ENCODE results near the gene CENPH.

CENPH gene

DNA sequence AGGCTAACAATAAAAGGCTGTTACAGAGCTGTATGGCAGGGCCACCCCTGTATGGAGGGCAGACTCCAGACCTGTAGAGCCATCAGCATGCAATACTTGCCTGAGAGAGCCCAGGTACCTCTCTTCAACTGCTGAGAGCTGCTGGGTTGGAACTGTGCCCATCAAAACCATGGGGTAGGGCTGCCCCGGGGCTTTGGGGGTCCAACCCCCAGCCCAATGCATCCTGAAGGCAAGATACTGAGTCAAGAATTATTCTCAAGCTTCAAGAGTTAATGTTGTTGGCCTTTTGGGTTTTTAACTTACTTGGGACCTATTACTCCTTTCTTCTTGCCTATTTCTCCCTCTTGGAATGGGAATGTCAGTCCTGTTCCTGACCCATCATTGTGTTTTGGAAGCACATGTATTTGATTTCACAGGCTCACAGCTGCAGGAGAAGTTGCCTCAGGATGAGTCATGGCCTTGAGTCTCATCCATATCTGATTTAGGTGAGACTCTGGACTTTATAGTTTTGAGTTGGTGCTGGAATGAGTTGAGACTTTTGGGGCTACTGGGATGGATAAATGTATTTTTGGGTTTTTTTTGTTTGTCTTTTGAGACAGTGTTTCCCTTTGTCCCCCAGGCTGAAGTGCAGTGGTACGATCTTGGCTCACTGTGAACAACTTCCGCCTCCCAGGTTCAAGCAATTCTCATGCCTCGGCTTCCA is 24.3 kb downstream of the CENPH start:
- Histone ChIP-seq H3K4me1 (ENCODE audit: control insufficient read depth, insufficient read depth, low read depth, low read length) (peaks cover 4% of the 10 kb centered on the region), H2AK5ac (ENCODE audit: low read length, severe bottlenecking) (no peak overlapping the region), H3K23ac (ENCODE audit: low read length in 2 of 2) (no peak overlapping the region), H3K27me3 (ENCODE audit: control insufficient read depth in 1 of 2, insufficient read depth in 1 of 2, low read length in 2 of 2) (no peaks in the 10 kb centered on the region), H3K4me2 (ENCODE audit: low read length, poor library complexity, severe bottlenecking) (no peak overlapping the region), H3K27ac (ENCODE audit: low read length, poor library complexity, severe bottlenecking) (no peak overlapping the region), H3K14ac (ENCODE audit: low read length in 2 of 2) (no peak overlapping the region), H2AFZ (ENCODE audit: low read depth, low read length) (no peak overlapping the region), H3K36me3 (ENCODE audit: control insufficient read depth in 1 of 2, insufficient read depth in 2 of 2, low read depth in 1 of 2, low read length in 2 of 2) (no peaks in the 10 kb centered on the region), H4K91ac (ENCODE audit: low read length) (no peak overlapping the region), H2BK15ac (ENCODE audit: low read depth, poor library complexity, severe bottlenecking) (no peak overlapping the region), H4K8ac (ENCODE audit: low read length) (no peak overlapping the region), H2BK12ac (ENCODE audit: low read length in 2 of 2) (no peak overlapping the region), H3K4ac (ENCODE audit: low read depth in 1 of 2, low read length in 2 of 2) (no peak overlapping the region), H3K9ac (ENCODE audit: low read length) (no peak overlapping the region), H3K18ac (ENCODE audit: low read depth in 1 of 2, low read length in 2 of 2) (no peak overlapping the region), H3K4me3 (ENCODE audit: insufficient read depth in 1 of 2, low read depth in 1 of 2, low read length in 2 of 2) (no peak overlapping the region), H2BK120ac (ENCODE audit: low read depth, low read length) (no peak overlapping the region), H2BK5ac (ENCODE audit: low read depth, low read length, poor library complexity, severe bottlenecking) (no peak overlapping the region), H3K9me3 (ENCODE audit: control insufficient read depth, low read length) (no peaks in the 10 kb centered on the region), H3K79me1 (replicated peaks; ENCODE audit: low read length, poor library complexity, severe bottlenecking) (peaks cover 4% of the 10 kb centered on the region)
- DNase-seq, result peak; percentile 17
- 98% methylated on average over 4 of the region's 4 CpGs for whole genome bisulfite sequencing

DNA sequence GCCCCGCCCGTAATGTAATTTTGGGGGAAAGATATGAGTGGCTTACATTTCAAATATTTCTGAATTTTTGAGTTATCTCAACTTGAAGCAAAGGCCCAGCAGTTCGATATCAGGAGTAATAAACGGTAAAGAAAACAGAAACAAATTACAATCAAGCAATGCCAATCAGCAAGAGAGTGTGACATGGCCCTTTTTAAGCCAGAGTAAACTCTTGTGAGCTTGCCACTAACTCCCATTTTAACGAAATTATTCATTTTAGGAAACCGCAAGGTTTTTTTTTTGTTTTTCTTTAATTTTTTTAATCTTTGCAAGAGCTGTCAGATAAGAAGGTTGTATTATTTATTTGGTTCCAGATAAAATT is 27.7 kb downstream of the CENPH start:
- peak overlapping the region; percentile 22 for H3K4me2 ChIP-seq (ENCODE audit: low read length, poor library complexity, severe bottlenecking)
- peak overlapping the region in 1 of 2 experiments; percentile 99 for H3K4me3 ChIP-seq (ENCODE audit: insufficient read depth in 1 of 2, low read depth in 1 of 2, low read length in 2 of 2)
- H3K23ac ChIP-seq (ENCODE audit: low read length in 2 of 2), result no peak overlapping the region
- no peak overlapping the region for H2BK15ac ChIP-seq (ENCODE audit: low read depth, poor library complexity, severe bottlenecking)
- H2AK5ac ChIP-seq (ENCODE audit: low read length, severe bottlenecking), result no peak overlapping the region
- no peak for DNase-seq
- no peak overlapping the region for H4K91ac ChIP-seq (ENCODE audit: low read length)
- peaks cover 11% of the 10 kb centered on the region for H3K79me1 ChIP-seq (replicated peaks; ENCODE audit: low read length, poor library complexity, severe bottlenecking)
- H3K27me3 ChIP-seq (ENCODE audit: control insufficient read depth in 1 of 2, insufficient read depth in 1 of 2, low read length in 2 of 2), result no peaks in the 10 kb centered on the region
- no peak overlapping the region for H2BK12ac ChIP-seq (ENCODE audit: low read length in 2 of 2)
- H2BK120ac ChIP-seq (ENCODE audit: low read depth, low read length), result no peak overlapping the region
- H4K8ac ChIP-seq (ENCODE audit: low read length), result no peak overlapping the region
- no peak overlapping the region for H3K14ac ChIP-seq (ENCODE audit: low read length in 2 of 2)
- H3K4ac ChIP-seq (ENCODE audit: low read depth in 1 of 2, low read length in 2 of 2), result no peak overlapping the region
- no peaks in the 10 kb centered on the region for H3K36me3 ChIP-seq (ENCODE audit: control insufficient read depth in 1 of 2, insufficient read depth in 2 of 2, low read depth in 1 of 2, low read length in 2 of 2)
- no peak overlapping the region for H2AFZ ChIP-seq (ENCODE audit: low read depth, low read length)
- 93% methylated on average over 3 of the region's 6 CpGs for WGBS
- H2BK5ac ChIP-seq (ENCODE audit: low read depth, low read length, poor library complexity, severe bottlenecking), result no peak overlapping the region
- H3K27ac ChIP-seq (ENCODE audit: low read length, poor library complexity, severe bottlenecking), result no peak overlapping the region
- H3K9ac ChIP-seq (ENCODE audit: low read length), result peak overlapping the region; percentile 91
- H3K18ac ChIP-seq (ENCODE audit: low read depth in 1 of 2, low read length in 2 of 2), result no peak overlapping the region
- H3K4me1 ChIP-seq (ENCODE audit: control insufficient read depth, insufficient read depth, low read depth, low read length), result peaks cover 5% of the 10 kb centered on the region
- H3K9me3 ChIP-seq (ENCODE audit: control insufficient read depth, low read length), result no peaks in the 10 kb centered on the region

DNA sequence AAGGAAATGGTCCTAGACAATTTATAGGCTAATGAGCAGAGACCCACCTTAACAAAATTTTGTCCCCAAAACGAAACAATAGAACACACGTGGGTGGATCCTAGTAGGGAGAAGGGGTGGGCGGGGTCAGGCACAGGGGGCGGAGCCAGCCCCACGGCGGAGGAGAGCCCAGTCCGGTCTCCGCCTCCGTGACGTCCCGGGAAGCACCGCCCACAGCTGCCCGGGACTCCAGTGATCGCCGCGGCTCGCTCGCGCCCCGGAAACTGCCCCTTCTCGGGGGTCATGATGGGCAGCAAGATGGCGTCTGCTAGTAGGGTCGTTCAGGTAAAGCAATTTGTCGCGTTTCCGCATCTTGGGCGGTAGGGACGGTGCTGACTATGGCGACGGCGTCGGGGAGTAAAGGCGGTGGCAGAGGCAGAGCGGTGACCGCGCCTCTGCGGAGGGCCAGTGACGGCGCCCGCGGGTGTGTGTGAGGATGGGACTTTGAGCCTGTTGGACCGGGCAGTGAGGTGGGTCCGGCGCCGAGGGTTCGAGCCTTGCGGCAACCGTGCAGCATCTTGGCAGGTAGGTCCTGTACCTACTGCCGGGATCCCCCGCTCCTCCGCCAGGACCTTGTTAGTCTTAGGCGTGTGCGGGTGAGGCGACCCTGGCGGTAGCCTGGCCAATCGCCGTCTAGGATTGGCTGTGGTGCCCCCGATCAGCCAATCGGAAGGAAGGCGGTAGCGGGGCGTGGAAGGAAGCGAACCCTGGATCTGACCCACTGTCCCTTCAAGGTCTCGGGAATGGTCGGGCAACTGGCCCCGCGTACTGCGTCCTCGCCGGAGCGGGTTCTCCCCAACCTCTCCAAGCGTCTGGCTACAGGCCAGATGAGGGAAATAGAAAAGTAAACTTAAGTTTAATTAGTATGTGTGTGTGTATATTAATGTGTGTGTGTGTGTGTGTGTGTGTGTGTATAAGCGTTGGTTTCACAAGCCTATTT is 28.5 kb downstream of the CENPH start:
- Histone ChIP-seq H3K27ac (ENCODE audit: low read length, poor library complexity, severe bottlenecking) (peak overlapping the region; percentile 85), H4K8ac (ENCODE audit: low read length) (peak overlapping the region; percentile 100), H3K23ac (ENCODE audit: low read length in 2 of 2) (peak overlapping the region in 1 of 2 experiments; percentile 100), H4K91ac (ENCODE audit: low read length) (peak overlapping the region; percentile 99), H2BK12ac (ENCODE audit: low read length in 2 of 2) (peak overlapping the region in 1 of 2 experiments; percentile 89), H2BK15ac (ENCODE audit: low read depth, poor library complexity, severe bottlenecking) (peak overlapping the region; percentile 94), H2AK5ac (ENCODE audit: low read length, severe bottlenecking) (no peak overlapping the region), H2AFZ (ENCODE audit: low read depth, low read length) (peak overlapping the region; percentile 100), H3K36me3 (ENCODE audit: control insufficient read depth in 1 of 2, insufficient read depth in 2 of 2, low read depth in 1 of 2, low read length in 2 of 2) (no peaks in the 10 kb centered on the region), H3K14ac (ENCODE audit: low read length in 2 of 2) (peak overlapping the region in 1 of 2 experiments; percentile 99), H3K18ac (ENCODE audit: low read depth in 1 of 2, low read length in 2 of 2) (peak overlapping the region; percentile 92 to 100), H3K4me1 (ENCODE audit: control insufficient read depth, insufficient read depth, low read depth, low read length) (peaks cover 5% of the 10 kb centered on the region), H3K9ac (ENCODE audit: low read length) (peak overlapping the region; percentile 91), H3K27me3 (ENCODE audit: control insufficient read depth in 1 of 2, insufficient read depth in 1 of 2, low read length in 2 of 2) (no peaks in the 10 kb centered on the region), H3K9me3 (ENCODE audit: control insufficient read depth, low read length) (no peaks in the 10 kb centered on the region), H3K79me1 (replicated peaks; ENCODE audit: low read length, poor library complexity, severe bottlenecking) (peaks cover 13% of the 10 kb centered on the region), H2BK5ac (ENCODE audit: low read depth, low read length, poor library complexity, severe bottlenecking) (peak overlapping the region; percentile 78), H3K4ac (ENCODE audit: low read depth in 1 of 2, low read length in 2 of 2) (peak overlapping the region; percentile 73 to 94), H2BK120ac (ENCODE audit: low read depth, low read length) (no peak overlapping the region), H3K4me3 (ENCODE audit: insufficient read depth in 1 of 2, low read depth in 1 of 2, low read length in 2 of 2) (peak overlapping the region; percentile 99 to 100), H3K4me2 (ENCODE audit: low read length, poor library complexity, severe bottlenecking) (peak overlapping the region; percentile 82)
- under 1% methylated on average over 70 of the region's 73 CpGs for WGBS
- peak; percentile 94 for DNase-seq

DNA sequence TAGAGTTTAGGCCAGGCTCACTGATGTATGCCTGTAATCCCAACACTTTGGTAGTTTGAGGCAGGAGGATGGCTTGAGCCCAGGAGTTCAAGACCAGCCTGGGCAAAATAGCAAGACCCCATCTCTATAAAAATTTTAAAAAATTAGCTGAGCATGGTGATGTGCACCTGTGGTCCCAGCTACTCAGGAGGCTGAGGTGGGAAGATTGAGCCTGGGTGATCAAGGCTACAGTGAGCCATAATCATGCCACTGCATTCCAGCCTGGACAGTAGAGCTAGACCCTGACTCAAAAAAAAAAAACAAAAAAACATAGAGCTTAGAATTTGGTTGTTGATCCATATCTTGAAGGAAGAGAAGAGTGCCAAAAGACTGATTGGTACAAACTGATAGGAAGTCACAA is 30.6 kb downstream of the CENPH start:
- H2BK5ac ChIP-seq (ENCODE audit: low read depth, low read length, poor library complexity, severe bottlenecking), result no peak overlapping the region
- no peak overlapping the region for H2BK15ac ChIP-seq (ENCODE audit: low read depth, poor library complexity, severe bottlenecking)

More for the DNA sequence above, 30.6 kb downstream of the CENPH start:
- Histone ChIP-seq H2AFZ (ENCODE audit: low read depth, low read length) (no peak overlapping the region), H3K9ac (ENCODE audit: low read length) (no peak overlapping the region), H2BK120ac (ENCODE audit: low read depth, low read length) (no peak overlapping the region), H3K14ac (ENCODE audit: low read length in 2 of 2) (no peak overlapping the region), H3K36me3 (ENCODE audit: control insufficient read depth in 1 of 2, insufficient read depth in 2 of 2, low read depth in 1 of 2, low read length in 2 of 2) (peaks cover 4 to 5% of the 10 kb centered on the region in 2 experiments), H2BK12ac (ENCODE audit: low read length in 2 of 2) (no peak overlapping the region), H3K27ac (ENCODE audit: low read length, poor library complexity, severe bottlenecking) (no peak overlapping the region), H4K8ac (ENCODE audit: low read length) (no peak overlapping the region), H3K27me3 (ENCODE audit: control insufficient read depth in 1 of 2, insufficient read depth in 1 of 2, low read length in 2 of 2) (no peaks in the 10 kb centered on the region), H3K79me1 (replicated peaks; ENCODE audit: low read length, poor library complexity, severe bottlenecking) (peaks cover 19% of the 10 kb centered on the region), H3K4me3 (ENCODE audit: insufficient read depth in 1 of 2, low read depth in 1 of 2, low read length in 2 of 2) (no peak overlapping the region), H3K18ac (ENCODE audit: low read depth in 1 of 2, low read length in 2 of 2) (no peak overlapping the region), H3K4me2 (ENCODE audit: low read length, poor library complexity, severe bottlenecking) (no peak overlapping the region), H3K4ac (ENCODE audit: low read depth in 1 of 2, low read length in 2 of 2) (no peak overlapping the region), H3K23ac (ENCODE audit: low read length in 2 of 2) (no peak overlapping the region), H4K91ac (ENCODE audit: low read length) (no peak overlapping the region), H3K9me3 (ENCODE audit: control insufficient read depth, low read length) (no peaks in the 10 kb centered on the region), H3K4me1 (ENCODE audit: control insufficient read depth, insufficient read depth, low read depth, low read length) (peaks cover 4% of the 10 kb centered on the region), H2AK5ac (ENCODE audit: low read length, severe bottlenecking) (no peak overlapping the region)
- no peak for DNase-seq
